ENCODE data around the gene MAP1LC3A.
A peak's percentile ranks its signal among the peaks of the same experiment; 100 is the strongest.
"Not testable (repeated sequence)": the region's sequence is repeated elsewhere in the genome, so short reads cannot be mapped to it uniquely, and the experiment has no call there.

The MAP1LC3A gene

DNA sequence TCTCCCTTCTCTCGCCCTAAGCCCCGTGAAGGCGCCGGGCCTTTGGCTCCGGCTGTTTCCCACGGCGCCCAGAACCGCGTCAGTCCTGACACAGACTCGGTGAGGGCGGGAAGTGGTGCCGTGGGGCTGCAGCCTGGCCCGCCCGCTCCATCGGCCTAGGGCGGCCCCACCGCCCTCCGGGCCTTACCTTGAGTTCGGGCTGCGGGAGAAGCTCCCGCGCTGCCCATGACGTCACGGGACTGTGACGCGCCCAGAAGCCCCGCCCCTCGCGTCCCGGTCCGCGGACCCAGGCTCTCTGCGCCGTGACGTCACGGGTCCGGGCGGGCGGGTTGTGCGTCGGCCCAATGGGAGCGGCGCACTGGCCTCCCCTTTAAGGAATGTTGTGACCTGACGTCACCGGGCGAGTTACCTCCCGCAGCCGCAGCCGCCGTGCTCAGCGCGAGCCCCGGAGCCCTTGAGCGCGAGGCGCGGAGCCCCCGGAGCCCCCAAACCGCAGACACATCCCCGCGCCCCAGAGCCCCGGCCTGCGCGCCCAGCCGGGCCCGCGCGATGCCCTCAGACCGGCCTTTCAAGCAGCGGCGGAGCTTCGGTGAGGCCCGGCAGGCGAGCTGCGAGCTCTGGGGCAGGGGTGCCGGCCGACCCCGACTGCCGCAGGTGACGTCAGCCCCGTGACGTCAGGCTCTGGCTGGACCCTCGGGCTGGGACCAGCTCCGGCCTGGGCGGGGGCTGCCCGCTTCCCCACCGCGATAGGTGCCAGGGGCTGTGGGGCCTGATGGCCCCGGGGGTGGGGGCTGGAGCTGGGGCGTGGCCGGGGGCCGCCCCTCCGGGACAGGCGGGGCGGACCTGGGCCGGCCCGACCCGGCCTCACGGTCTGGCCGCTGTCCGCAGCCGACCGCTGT is at the start of gene MAP1LC3A:
Gene MAP1LC3A (plus strand): TSS at position 399 of the 899 bp plus-strand sequence. CDS start 151 bp downstream, at position 550.
- Histone ChIP-seq H3K4me3 (ENCODE audit: low read length) (no peak within 1 kb of the TSS), H3K9me3 (ENCODE audit: low read length) (peaks cover 4% of the 10 kb centered on the region), H3K4me1 (ENCODE audit: insufficient read depth, low read length) (no peaks in the 10 kb centered on the region), H2AFZ (ENCODE audit: low read depth, low read length) (no peak within 1 kb of the TSS), H3K36me3 (ENCODE audit: insufficient read depth, low read length) (peaks cover 7% of the 10 kb centered on the region), H3K27me3 (ENCODE audit: insufficient read depth, low read length) (no peaks in the 10 kb centered on the region)

DNA sequence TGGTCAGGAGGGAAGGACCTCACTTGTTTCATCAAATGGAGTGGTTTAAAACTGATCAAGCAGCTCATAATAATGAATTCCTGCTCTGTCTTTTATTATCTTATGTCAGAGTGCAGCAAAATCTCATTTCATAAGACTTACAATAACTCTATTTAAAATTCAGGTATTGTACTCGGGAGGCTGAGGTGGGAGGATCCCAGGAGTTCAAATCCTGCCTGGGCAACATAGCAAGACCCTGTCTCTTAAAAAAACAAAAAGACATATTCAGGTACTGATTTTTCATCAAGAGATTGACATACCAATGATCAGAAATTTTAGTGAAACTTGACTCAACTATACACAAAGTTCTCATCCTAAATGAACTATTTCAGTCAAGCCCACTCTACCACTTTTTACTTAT is 47.9 kb upstream of the MAP1LC3A start:
- no peaks in the 10 kb centered on the region for H3K27me3 ChIP-seq (ENCODE audit: insufficient read depth, low read length)
- no peak overlapping the region for H3K4me3 ChIP-seq (ENCODE audit: low read length)
- peaks cover 50% of the 10 kb centered on the region for H3K36me3 ChIP-seq (ENCODE audit: insufficient read depth, low read length)
- no peaks in the 10 kb centered on the region for H3K9me3 ChIP-seq (ENCODE audit: low read length)
- H2AFZ ChIP-seq (ENCODE audit: low read depth, low read length): no peak overlapping the region
- peaks cover 7% of the 10 kb centered on the region for H3K4me1 ChIP-seq (ENCODE audit: insufficient read depth, low read length)

DNA sequence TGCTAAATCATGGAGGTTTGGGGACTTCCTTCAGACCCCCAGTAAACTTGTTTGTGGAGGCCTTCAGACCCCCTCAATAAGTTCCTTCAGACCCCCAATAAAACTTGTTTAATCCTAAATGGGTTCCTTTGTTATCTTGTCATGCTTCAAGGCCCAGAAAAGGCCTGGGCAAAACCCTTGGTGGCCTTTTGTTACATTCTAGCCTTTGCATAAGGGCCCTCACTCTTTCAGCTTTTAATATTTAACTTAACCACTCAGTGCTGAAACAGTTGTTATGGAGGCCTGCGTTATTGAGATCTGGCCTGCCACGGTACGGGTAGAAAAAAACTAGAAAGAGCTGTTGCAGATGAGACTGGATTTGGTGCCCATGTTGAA is 46.6 kb upstream of the MAP1LC3A start:
- peaks cover 10% of the 10 kb centered on the region for H3K4me1 ChIP-seq (ENCODE audit: insufficient read depth, low read length)
- H3K36me3 ChIP-seq (ENCODE audit: insufficient read depth, low read length): peaks cover 37% of the 10 kb centered on the region

DNA sequence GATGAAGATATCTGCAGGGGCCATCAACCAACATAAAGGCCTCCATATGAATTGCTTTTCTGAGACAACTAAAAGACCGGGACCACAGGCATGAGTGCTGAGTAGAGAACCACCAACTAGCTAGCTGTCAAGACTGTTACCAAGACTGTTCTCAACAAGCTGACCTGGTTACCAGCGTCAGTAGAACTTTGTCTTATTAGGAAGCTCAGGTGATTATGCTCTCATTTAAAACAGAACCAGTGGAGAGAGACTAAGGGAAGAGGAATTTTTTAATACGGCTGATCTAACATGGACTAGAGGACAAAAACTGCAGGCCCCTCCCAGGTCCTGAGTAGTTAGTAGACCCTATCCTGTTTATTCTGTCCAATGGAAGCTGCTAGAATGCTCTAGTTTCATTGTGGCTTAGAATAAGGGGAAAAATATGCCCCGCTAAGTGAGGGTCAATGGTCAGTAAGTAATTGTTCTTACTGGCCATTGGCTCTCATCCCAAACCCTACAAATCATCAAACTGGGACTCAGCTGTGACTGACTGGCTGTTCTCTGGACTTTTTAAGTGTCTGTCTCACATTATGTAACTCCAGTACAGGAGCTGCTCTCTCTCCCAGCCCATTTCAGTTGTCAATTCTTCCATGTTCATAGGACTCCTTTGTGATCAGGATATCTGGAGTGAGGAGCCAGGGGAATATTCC is 46.1 kb upstream of the MAP1LC3A start:
- peaks cover 34% of the 10 kb centered on the region for H3K36me3 ChIP-seq (ENCODE audit: insufficient read depth, low read length)
- no peaks in the 10 kb centered on the region for H3K27me3 ChIP-seq (ENCODE audit: insufficient read depth, low read length)
- no peaks in the 10 kb centered on the region for H3K9me3 ChIP-seq (ENCODE audit: low read length)
- H3K4me1 ChIP-seq (ENCODE audit: insufficient read depth, low read length): peaks cover 14% of the 10 kb centered on the region
- no peak overlapping the region for H3K4me3 ChIP-seq (ENCODE audit: low read length)
- H2AFZ ChIP-seq (ENCODE audit: low read depth, low read length): no peak overlapping the region

More for the DNA sequence above, 46.6 kb upstream of the MAP1LC3A start:
- Histone ChIP-seq H3K27me3 (ENCODE audit: insufficient read depth, low read length) (no peaks in the 10 kb centered on the region), H3K9me3 (ENCODE audit: low read length) (no peaks in the 10 kb centered on the region), H2AFZ (ENCODE audit: low read depth, low read length) (no peak overlapping the region), H3K4me3 (ENCODE audit: low read length) (no peak overlapping the region)

DNA sequence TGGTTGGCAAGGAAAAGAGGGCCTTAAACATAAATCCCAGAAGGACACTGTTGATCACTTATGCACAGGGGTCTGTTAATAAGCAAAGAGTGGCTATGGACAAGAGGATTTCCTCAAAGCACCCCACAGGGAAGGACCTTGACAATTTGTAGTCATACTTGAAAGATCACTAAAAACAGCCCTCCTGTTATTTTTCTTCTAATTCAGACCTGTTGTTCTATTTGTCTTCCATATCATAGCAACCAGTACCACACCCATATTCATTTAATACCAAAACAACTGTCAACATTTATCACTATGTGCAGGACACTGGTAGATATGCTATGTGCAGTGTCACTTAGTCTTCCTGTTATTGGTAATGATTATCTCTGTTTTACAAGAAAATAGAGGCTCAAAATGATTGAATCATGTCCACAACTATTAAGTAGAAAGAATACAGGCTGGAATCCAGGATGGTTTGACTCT is 45.5 kb upstream of the MAP1LC3A start:
- Histone ChIP-seq H3K9me3 (ENCODE audit: low read length) (no peaks in the 10 kb centered on the region), H3K36me3 (ENCODE audit: insufficient read depth, low read length) (peaks cover 28% of the 10 kb centered on the region), H2AFZ (ENCODE audit: low read depth, low read length) (no peak overlapping the region), H3K4me1 (ENCODE audit: insufficient read depth, low read length) (peaks cover 15% of the 10 kb centered on the region), H3K4me3 (ENCODE audit: low read length) (no peak overlapping the region), H3K27me3 (ENCODE audit: insufficient read depth, low read length) (no peaks in the 10 kb centered on the region)

DNA sequence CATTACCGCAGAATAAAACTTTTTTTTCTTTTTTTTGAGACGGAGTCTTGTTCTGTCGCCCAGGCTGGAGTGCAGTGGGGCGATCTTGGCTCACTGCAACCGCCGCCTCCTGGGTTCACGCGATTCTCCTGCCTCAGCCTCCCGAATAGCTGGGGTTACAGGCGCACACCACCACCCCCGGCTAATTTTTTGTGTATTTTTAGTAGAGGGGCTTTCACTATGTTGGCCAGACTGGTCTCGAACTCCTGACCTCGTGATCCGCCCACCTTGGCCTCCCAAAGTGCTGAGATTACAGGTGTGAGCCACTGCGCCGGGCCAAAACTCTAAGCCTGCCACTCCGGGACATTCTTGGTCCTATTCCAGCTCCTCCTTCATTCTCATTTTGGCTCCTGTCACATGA is 44.5 kb upstream of the MAP1LC3A start:
- H3K9me3 ChIP-seq (ENCODE audit: low read length); H3K27me3 ChIP-seq (ENCODE audit: insufficient read depth, low read length); H3K4me3 ChIP-seq (ENCODE audit: low read length); H2AFZ ChIP-seq (ENCODE audit: low read depth, low read length): not testable (repeated sequence)
- Histone ChIP-seq H3K4me1 (ENCODE audit: insufficient read depth, low read length) (peaks cover 15% of the 10 kb centered on the region), H3K36me3 (ENCODE audit: insufficient read depth, low read length) (peaks cover 25% of the 10 kb centered on the region)

DNA sequence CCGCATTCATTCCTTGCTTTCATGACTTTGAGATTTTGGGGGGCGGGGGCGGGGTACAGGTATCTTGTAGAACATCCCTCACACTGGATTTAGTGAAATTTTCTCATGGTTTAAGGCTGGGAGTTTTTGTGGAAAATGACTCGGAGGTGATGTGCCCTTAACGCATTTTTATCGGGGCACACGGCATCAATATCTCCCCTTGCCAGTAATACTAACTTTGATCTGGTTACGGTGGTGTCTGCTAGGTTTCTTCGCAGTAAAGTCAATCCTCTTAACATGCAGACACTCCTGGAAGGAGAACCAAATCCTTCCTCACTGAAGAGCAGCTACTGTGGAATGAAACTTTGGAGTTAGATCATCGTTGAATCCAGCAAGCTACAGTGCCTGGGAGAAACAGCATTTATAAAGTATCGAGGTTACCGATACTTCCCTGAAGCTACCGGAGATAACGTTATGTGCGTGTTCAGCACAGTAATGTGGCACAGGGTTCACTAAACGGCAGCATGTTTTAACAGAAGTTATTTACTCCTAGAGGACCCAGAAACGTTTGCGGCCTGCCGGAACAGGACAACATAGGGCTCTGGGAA is 43.5 kb upstream of the MAP1LC3A start:
- Histone ChIP-seq H3K36me3 (ENCODE audit: insufficient read depth, low read length) (peaks cover 27% of the 10 kb centered on the region), H2AFZ (ENCODE audit: low read depth, low read length) (no peak overlapping the region), H3K4me1 (ENCODE audit: insufficient read depth, low read length) (peaks cover 15% of the 10 kb centered on the region), H3K4me3 (ENCODE audit: low read length) (peak overlapping the region; percentile 99), H3K27me3 (ENCODE audit: insufficient read depth, low read length) (no peaks in the 10 kb centered on the region), H3K9me3 (ENCODE audit: low read length) (no peaks in the 10 kb centered on the region)

DNA sequence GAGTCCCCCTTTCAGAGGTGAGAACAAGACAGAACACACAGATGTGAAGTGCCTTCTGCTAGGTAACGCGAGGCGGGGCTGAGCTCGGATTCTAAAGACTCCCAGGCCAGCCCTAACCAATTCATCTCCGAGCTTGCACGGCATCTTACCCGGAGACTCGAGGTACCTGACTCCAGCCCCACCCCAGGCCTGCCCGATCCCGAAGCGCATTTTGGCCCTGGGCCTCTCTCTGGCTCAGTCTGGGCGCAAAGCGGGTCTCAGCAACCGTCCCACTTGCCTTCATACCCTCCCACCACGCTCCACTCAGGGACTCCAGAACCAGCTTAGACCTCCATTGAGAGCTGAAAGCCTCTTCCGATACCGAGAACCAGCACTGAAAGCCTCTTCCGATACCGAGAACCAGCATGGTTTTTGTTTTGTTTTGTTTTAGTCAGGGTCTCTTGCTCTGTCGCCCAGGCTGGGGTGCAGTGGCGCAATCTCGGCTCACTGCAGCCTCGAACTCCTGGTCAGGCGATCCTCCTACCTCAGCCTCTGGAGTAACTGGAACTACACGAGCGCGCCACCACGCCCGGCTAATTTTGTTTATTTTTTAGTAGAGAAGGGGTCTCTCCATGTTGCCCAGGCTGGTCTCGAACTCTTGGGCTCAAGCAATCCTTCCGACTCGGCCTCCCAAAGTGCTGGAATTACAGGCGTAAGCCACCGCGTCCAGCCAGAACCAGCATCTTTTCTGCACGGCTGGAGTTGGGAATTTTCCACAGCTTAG is 42.9 kb upstream of the MAP1LC3A start:
- H3K27me3 ChIP-seq (ENCODE audit: insufficient read depth, low read length): no peaks in the 10 kb centered on the region
- peaks cover 23% of the 10 kb centered on the region for H3K36me3 ChIP-seq (ENCODE audit: insufficient read depth, low read length)
- peaks cover 15% of the 10 kb centered on the region for H3K4me1 ChIP-seq (ENCODE audit: insufficient read depth, low read length)
- H3K4me3 ChIP-seq (ENCODE audit: low read length): peak overlapping the region; percentile 99
- no peaks in the 10 kb centered on the region for H3K9me3 ChIP-seq (ENCODE audit: low read length)
- H2AFZ ChIP-seq (ENCODE audit: low read depth, low read length): peak overlapping the region; percentile 91

DNA sequence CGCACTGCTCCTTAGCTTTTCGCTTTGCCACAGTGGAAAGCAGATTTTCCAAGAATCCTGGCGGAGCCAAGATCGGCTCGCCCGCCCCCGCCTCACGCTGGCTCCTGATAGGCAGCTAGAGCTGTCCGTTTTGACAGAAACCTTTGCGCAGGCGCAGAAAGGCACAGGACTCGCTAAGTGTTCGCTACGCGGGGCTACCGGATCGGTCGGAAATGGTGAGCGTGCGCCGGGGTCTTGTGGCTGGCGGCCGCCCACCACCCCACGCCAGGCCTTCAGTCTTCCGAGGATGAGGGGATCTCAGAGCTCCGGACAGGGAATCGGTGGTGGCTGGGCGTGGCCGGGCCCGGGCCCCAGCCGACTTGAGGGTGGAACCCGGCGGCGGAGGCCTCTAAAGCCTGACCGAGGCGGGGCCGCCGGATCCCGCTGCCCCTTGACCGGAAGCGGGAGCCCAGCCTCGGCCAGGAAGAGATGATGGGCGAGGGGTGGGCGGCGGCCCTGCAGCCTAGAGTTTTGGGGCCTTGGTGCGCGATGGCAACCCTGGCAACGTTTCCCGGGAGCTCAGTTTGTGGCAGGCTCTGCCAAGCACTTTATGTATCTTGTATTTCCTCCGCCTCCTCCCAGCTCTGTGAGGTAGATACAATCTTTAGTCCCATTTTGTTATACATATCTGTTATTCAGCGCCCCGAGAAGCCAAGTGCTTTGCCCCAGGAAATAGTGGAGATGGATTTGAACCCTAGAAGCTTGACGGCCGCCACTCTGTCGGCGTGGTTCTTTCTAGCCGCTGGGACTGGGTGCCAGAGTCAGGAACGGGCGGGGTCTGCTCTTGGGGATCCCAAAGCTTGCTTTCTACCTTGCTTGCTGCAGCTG is 42.0 kb upstream of the MAP1LC3A start, which contains the start of gene DYNLRB1:
Gene DYNLRB1 (plus strand): TSS at position 176 of the 867 bp plus-strand sequence. CDS start 37 bp downstream, at position 213.
- H3K27me3 ChIP-seq (ENCODE audit: insufficient read depth, low read length): no peaks in the 10 kb centered on the region
- H3K4me1 ChIP-seq (ENCODE audit: insufficient read depth, low read length): peaks cover 15% of the 10 kb centered on the region
- no peaks in the 10 kb centered on the region for H3K9me3 ChIP-seq (ENCODE audit: low read length)
- H2AFZ ChIP-seq (ENCODE audit: low read depth, low read length): peak within 1 kb of the TSS; percentile 91
- H3K4me3 ChIP-seq (ENCODE audit: low read length): peak within 1 kb of the TSS; percentile 99
- peaks cover 15% of the 10 kb centered on the region for H3K36me3 ChIP-seq (ENCODE audit: insufficient read depth, low read length)

DNA sequence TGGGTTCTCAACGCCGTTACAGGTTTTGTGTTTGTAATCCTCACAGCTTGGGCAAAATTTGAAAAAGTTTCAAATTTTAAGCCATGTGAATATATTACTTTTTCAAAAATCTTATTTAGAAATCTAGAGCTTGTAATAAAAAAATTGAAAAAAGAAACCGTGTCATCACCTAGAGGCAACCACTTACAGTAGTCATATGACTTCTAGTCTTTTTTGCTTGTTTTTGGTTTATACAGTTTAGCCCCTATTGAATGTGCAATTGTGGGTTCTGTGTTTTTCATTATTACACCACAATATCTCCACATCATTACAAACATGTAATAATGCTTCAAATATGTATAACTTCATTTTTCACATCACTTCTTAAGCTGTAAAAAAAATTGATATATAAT is 41.4 kb upstream of the MAP1LC3A start:
- Histone ChIP-seq H3K4me3 (ENCODE audit: low read length) (peak overlapping the region; percentile 99), H3K9me3 (ENCODE audit: low read length) (no peaks in the 10 kb centered on the region), H3K36me3 (ENCODE audit: insufficient read depth, low read length) (peaks cover 11% of the 10 kb centered on the region), H3K4me1 (ENCODE audit: insufficient read depth, low read length) (peaks cover 15% of the 10 kb centered on the region), H3K27me3 (ENCODE audit: insufficient read depth, low read length) (no peaks in the 10 kb centered on the region), H2AFZ (ENCODE audit: low read depth, low read length) (peak overlapping the region; percentile 91)

DNA sequence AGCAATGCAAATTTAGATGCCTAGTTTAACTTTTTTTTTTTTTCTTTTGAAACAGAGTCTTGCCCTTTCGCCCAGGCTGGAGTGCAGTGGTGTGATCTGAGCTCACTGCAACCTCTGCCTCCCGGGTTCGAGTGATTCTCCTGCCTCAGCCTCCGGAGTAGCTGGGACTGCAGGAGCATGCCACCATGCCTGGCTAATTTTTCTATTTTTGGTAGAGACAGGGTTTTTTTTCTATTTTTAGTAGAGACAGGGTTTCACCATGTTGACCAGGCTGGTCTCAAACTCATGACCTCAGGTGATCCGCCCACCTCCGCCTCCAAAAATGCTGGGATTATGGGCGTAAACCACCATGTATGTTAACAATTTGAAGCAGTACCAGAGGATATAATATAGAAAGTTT is 39.7 kb upstream of the MAP1LC3A start:
- H3K4me3 ChIP-seq (ENCODE audit: low read length); H3K9me3 ChIP-seq (ENCODE audit: low read length); H2AFZ ChIP-seq (ENCODE audit: low read depth, low read length); H3K27me3 ChIP-seq (ENCODE audit: insufficient read depth, low read length): not testable (repeated sequence)
- peaks cover 15% of the 10 kb centered on the region for H3K4me1 ChIP-seq (ENCODE audit: insufficient read depth, low read length)
- peaks cover 17% of the 10 kb centered on the region for H3K36me3 ChIP-seq (ENCODE audit: insufficient read depth, low read length)

DNA sequence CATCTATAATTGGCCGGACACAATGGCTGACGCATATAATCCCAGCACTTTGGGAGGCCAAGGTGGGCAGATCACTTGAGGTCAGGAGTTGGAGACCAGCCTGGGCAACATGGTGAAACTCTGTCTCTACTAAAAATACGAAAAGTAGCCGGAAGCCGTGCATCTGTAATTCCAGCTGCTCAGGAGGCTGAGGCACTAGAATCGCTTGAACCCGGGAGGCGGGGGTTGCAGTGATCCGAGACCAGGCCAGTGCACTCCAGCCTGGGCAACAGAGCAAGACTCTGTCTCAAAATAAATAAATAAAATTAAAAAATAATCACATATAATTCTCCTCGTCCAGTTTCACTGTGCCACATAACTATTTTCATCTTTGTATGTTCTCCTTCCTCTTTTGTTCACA is 38.7 kb upstream of the MAP1LC3A start:
- H3K9me3 ChIP-seq (ENCODE audit: low read length); H2AFZ ChIP-seq (ENCODE audit: low read depth, low read length); H3K4me3 ChIP-seq (ENCODE audit: low read length); H3K27me3 ChIP-seq (ENCODE audit: insufficient read depth, low read length): not testable (repeated sequence)
- peaks cover 22% of the 10 kb centered on the region for H3K36me3 ChIP-seq (ENCODE audit: insufficient read depth, low read length)
- peaks cover 14% of the 10 kb centered on the region for H3K4me1 ChIP-seq (ENCODE audit: insufficient read depth, low read length)

Data from neuron (in vitro differentiated cells).